Neural cell (in vitro differentiated cells): ENCODE measurements around the gene TMEM139. TPM values are rescaled to one million over a fixed set of nuclear protein-coding genes. Genes with fewer than 3 reads are reported as not detected.

Source experiments
- H2AFZ ChIP-seq: fragments of 200-600, 300-800 bp; sonication (generic), shearing (Covaris generic); 2 replicates; pipeline ENCODE4 v1.6.0; 2014; ENCODE audit warnings: low read depth, mild to moderate bottlenecking, antibody characterized with exemption, low read length, moderate library complexity
- H3F3A ChIP-seq: fragments of 200-600 bp; shearing (Covaris generic); 2 replicates; pipeline ENCODE4 v1.6.1; 2016; ENCODE audit warnings: mild to moderate bottlenecking, moderate library complexity, mixed read lengths, antibody characterized with exemption, low read length; ENCODE audit not compliant: insufficient read depth, poor library complexity, severe bottlenecking
- H3K27ac ChIP-seq: fragments of 200-600, 300-800 bp; sonication (generic), shearing (Covaris generic); 2 replicates; pipeline ENCODE4 v1.5.1; 2014; ENCODE audit warnings: mild to moderate bottlenecking, low read length, moderate library complexity
- H3K27me3 ChIP-seq: fragments of 300-800, 200-600 bp; sonication (generic), shearing (Covaris generic); 2 replicates; pipeline ENCODE4 v1.6.0; 2014; ENCODE audit warnings: mild to moderate bottlenecking, low read depth, low read length, moderate library complexity; ENCODE audit not compliant: insufficient read depth
- H3K36me3 ChIP-seq: fragments of 300-800, 200-600 bp; sonication (generic), shearing (Covaris generic); 2 replicates; pipeline ENCODE4 v1.5.1; 2014; ENCODE audit warnings: mild to moderate bottlenecking, antibody characterized with exemption, low read length, moderate library complexity; ENCODE audit not compliant: insufficient read depth
- H3K4me2 ChIP-seq: fragments of 300-800, 200-600 bp; sonication (generic), shearing (Covaris generic); 2 replicates; pipeline ENCODE4 v1.6.0; 2014; ENCODE audit warnings: mild to moderate bottlenecking, low read length
- H3K4me3 ChIP-seq: fragments of 300-800, 200-600 bp; sonication (generic), shearing (Covaris generic); 2 replicates; pipeline ENCODE4 v1.5.1; 2014; ENCODE audit warnings: mild to moderate bottlenecking, low read length, moderate library complexity
- H3K79me2 ChIP-seq: fragments of 200-600 bp; shearing (Covaris generic); replicated peaks from 2 replicates; pipeline ENCODE4 v1.6.0; 2014; ENCODE audit warnings: mild to moderate bottlenecking, low read length, moderate library complexity; ENCODE audit not compliant: insufficient read depth
- H3K9ac ChIP-seq: fragments of 300-800, 200-600 bp; sonication (generic), shearing (Covaris generic); 2 replicates; pipeline ENCODE4 v1.6.1; 2016; ENCODE audit warnings: mild to moderate bottlenecking, low read length, mixed read lengths
- H3K9me2 ChIP-seq: fragments of 200-600 bp; shearing (Covaris generic); 2 replicates; pipeline ENCODE4 v1.6.1; 2016; ENCODE audit warnings: mild to moderate bottlenecking, low read length, mixed read lengths; ENCODE audit not compliant: insufficient read depth
- H3K9me3 ChIP-seq: fragments of 200-600, 300-800 bp; sonication (generic), shearing (Covaris generic); 2 replicates; pipeline ENCODE4 v1.6.1; 2016; ENCODE audit warnings: mild to moderate bottlenecking, mixed run types, low read length, moderate library complexity, mixed read lengths
- H4K20me1 ChIP-seq: fragments of 200-600 bp; shearing (Covaris generic); 2 replicates; pipeline ENCODE4 v1.6.1; 2016; ENCODE audit warnings: mild to moderate bottlenecking, mixed run types; ENCODE audit not compliant: insufficient read depth
- CTCF ChIP-seq: fragments of 450-650 bp; IDR thresholded peaks from 2 replicates; pipeline ENCODE4 v1.5.1; 2014; ENCODE audit warnings: antibody characterized with exemption, mild to moderate bottlenecking, moderate library complexity; ENCODE audit not compliant: poor library complexity, severe bottlenecking
- EP300 ChIP-seq: fragments of 450-650 bp; conservative IDR thresholded peaks from 2 replicates; pipeline ENCODE4 v1.6.1; 2014; ENCODE audit warnings: antibody characterized with exemption, mild to moderate bottlenecking, moderate library complexity; ENCODE audit not compliant: poor library complexity, severe bottlenecking
- EZH2 ChIP-seq: fragments of 200-600, 300-800 bp; shearing (Covaris generic), sonication (generic); IDR thresholded peaks from 2 replicates; pipeline ENCODE4 v1.6.1; 2014; ENCODE audit warnings: antibody characterized with exemption, low read length, borderline replicate concordance, mild to moderate bottlenecking; ENCODE audit not compliant: insufficient read depth, poor library complexity, severe bottlenecking
- MXI1 ChIP-seq: fragments of 450-650 bp; conservative IDR thresholded peaks from 2 replicates; pipeline ENCODE4 v1.6.1; 2014; ENCODE audit warnings: antibody characterized with exemption, mild to moderate bottlenecking; ENCODE audit not compliant: poor library complexity, severe bottlenecking
- POLR2AphosphoS5 ChIP-seq: IDR thresholded peaks from 2 replicates; pipeline ENCODE4 v1.6.1; 2012
- RAD21 ChIP-seq: fragments of 450-650 bp; conservative IDR thresholded peaks from 2 replicates; pipeline ENCODE4 v1.6.1; 2014; ENCODE audit warnings: antibody characterized with exemption, mild to moderate bottlenecking, moderate library complexity
- SMC3 ChIP-seq: fragments of 450-650 bp; conservative IDR thresholded peaks from 2 replicates; pipeline ENCODE4 v1.6.1; 2014; ENCODE audit warnings: antibody characterized with exemption, mild to moderate bottlenecking, moderate library complexity; ENCODE audit not compliant: poor library complexity
- TAF1 ChIP-seq: IDR thresholded peaks from 2 replicates; pipeline ENCODE4 v1.6.1; 2012; ENCODE audit warnings: low read depth
- polyA plus RNA-seq: library from polyadenylated mRNA; depleted of rRNA; stranded (reverse); fragments of >200 nt; gene quantifications from 2 replicates; pipeline ENCODE4 v1.2.3, GENCODE V29; 2014
- TF ChIP-seq, protein P1 (sequence below): IDR thresholded peaks from 2 replicates; pipeline ENCODE4 v1.6.1; 2012; ENCODE audit warnings: borderline replicate concordance

Gene TMEM139
- polyA plus RNA-seq, 1 donor from 2014 or later, result not detected

GRCh38 chr7:143258831-143259230, 25.9 kb upstream of the TMEM139 start (continued):
- TF ChIP-seq, protein P1, sequence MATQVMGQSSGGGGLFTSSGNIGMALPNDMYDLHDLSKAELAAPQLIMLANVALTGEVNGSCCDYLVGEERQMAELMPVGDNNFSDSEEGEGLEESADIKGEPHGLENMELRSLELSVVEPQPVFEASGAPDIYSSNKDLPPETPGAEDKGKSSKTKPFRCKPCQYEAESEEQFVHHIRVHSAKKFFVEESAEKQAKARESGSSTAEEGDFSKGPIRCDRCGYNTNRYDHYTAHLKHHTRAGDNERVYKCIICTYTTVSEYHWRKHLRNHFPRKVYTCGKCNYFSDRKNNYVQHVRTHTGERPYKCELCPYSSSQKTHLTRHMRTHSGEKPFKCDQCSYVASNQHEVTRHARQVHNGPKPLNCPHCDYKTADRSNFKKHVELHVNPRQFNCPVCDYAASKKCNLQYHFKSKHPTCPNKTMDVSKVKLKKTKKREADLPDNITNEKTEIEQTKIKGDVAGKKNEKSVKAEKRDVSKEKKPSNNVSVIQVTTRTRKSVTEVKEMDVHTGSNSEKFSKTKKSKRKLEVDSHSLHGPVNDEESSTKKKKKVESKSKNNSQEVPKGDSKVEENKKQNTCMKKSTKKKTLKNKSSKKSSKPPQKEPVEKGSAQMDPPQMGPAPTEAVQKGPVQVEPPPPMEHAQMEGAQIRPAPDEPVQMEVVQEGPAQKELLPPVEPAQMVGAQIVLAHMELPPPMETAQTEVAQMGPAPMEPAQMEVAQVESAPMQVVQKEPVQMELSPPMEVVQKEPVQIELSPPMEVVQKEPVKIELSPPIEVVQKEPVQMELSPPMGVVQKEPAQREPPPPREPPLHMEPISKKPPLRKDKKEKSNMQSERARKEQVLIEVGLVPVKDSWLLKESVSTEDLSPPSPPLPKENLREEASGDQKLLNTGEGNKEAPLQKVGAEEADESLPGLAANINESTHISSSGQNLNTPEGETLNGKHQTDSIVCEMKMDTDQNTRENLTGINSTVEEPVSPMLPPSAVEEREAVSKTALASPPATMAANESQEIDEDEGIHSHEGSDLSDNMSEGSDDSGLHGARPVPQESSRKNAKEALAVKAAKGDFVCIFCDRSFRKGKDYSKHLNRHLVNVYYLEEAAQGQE, result no peak
- TF ChIP-seq MXI1, result no peak

DNA sequence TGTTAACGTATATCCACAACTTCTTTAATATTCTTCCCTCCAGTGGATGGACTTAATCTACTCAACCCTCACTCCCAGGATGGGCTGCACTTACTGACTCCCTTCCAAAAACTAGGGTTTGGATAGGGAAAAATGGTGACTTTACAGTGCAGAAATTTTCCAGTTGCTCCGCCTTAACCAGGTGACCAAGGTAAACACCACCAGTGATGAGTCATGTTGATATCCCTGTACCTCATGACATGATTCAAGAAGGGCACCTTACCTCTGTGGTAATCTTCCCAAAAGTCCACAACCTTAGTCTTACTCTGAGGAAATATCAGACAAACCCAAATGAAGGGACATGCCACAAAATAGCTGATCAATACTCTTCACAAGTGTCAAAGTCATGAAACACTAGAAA, 25.0 kb upstream of the TMEM139 start:
- no peak overlapping the region for H3K9ac ChIP-seq
- H3K36me3 ChIP-seq, result no peaks in the 10 kb centered on the region
- H3K9me3 ChIP-seq, result no peaks in the 10 kb centered on the region
- H3K4me2 ChIP-seq, result no peak overlapping the region
- no peaks in the 10 kb centered on the region for H4K20me1 ChIP-seq
- no peaks in the 10 kb centered on the region for H3K27me3 ChIP-seq
- H3K9me2 ChIP-seq, result no peaks in the 10 kb centered on the region
- H3K79me2 ChIP-seq, result no peaks in the 10 kb centered on the region
- no peak for TF ChIP-seq TAF1
- no peak for TF ChIP-seq MXI1
- TF ChIP-seq RAD21, result no peak
- TF ChIP-seq SMC3, result no peak
- TF ChIP-seq POLR2AphosphoS5, result no peak
- H2AFZ ChIP-seq, result no peak overlapping the region
- no peak overlapping the region for H3K4me3 ChIP-seq
- H3F3A ChIP-seq, result no peaks in the 10 kb centered on the region
- no peak overlapping the region for H3K27ac ChIP-seq

DNA sequence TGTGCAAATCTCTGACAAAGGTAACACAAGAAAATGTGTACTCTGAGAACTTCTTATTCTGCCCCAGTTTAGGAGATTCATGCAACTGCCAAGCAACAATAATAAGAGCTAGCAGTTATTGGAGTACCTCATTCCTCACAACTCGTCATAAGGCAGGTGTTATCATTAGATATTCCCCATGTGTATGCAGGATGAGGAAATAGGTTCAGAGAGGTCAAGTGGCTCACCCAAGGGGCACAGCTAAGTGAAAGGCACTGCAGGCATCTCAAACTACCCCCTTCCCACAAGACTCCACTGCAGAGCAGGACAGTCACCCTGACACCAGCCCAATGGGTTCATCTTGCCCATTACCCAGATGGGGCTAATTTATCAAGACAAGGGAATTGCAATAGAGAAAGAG, 22.9 kb upstream of the TMEM139 start:
- no peaks in the 10 kb centered on the region for H3K79me2 ChIP-seq
- no peaks in the 10 kb centered on the region for H3F3A ChIP-seq
- H3K4me3 ChIP-seq, result no peak overlapping the region
- no peaks in the 10 kb centered on the region for H3K27me3 ChIP-seq
- H2AFZ ChIP-seq, result no peak overlapping the region
- H3K36me3 ChIP-seq, result no peaks in the 10 kb centered on the region
- TF ChIP-seq EP300 (no peak), EZH2 (no peak), SMC3 (no peak), POLR2AphosphoS5 (no peak), MXI1 (no peak), TAF1 (no peak), CTCF (no peak), RAD21 (no peak)
- TF ChIP-seq, protein P1, result no peak
- H3K27ac ChIP-seq, result no peak overlapping the region
- no peak overlapping the region for H3K4me2 ChIP-seq
- no peaks in the 10 kb centered on the region for H4K20me1 ChIP-seq
- no peaks in the 10 kb centered on the region for H3K9me2 ChIP-seq
- no peaks in the 10 kb centered on the region for H3K9me3 ChIP-seq
- no peak overlapping the region for H3K9ac ChIP-seq
